SU-DHL-6 (cell line): ENCODE results near the gene ABCE1.

Experiments used
- CTCF ChIP-seq: fragments of 200-600 bp; sonication (generic); IDR thresholded peaks from one replicate; pipeline ENCODE4 v1.5.1; 2017; ENCODE audit warnings: antibody characterized with exemption, mild to moderate bottlenecking, low read length, moderate library complexity; ENCODE audit not compliant: insufficient read depth, poor library complexity, severe bottlenecking
- EZH2phosphoT487 ChIP-seq: fragments of 200-600 bp; sonication (generic), shearing (Covaris generic); conservative IDR thresholded peaks from 2 replicates; pipeline ENCODE4 v1.6.1; 2018; ENCODE audit warnings: mild to moderate bottlenecking, antibody characterized with exemption, low read length, moderate library complexity, mixed read lengths

- TF ChIP-seq CTCF, result no peak
- TF ChIP-seq EZH2phosphoT487, result no peak
Observed at GRCh38 chr4:145093638-145094037, 4.5 kb upstream of the ABCE1 start.
